Activated B cell treated with CpG ODN at 0.5 μM for 24 hours (primary cell): ENCODE data around the gene SF3B1. TPM values are rescaled to one million over a fixed set of nuclear protein-coding genes. Genes with fewer than 3 reads are reported as not detected.
A peak's percentile ranks its signal among the peaks of the same experiment; 100 is the strongest.

ENCODE experiments used
- ATAC-seq: fragments of 200-7000 bp; cut with Tn5 transposase; one replicate; pipeline ENCODE4 v1.10.0; 2021; ENCODE audit warnings: low read depth, mild to moderate bottlenecking, moderate library complexity
- CTCF ChIA-PET: fragments of 350-600 bp; sonication (Branson Sonifier 250); formaldehyde crosslinking; loops from one replicate; lab custom pipeline; 2021; ENCODE audit warnings: antibody characterized with exemption; lab: Charles Lee
- POLR2A ChIA-PET: fragments of 350-600 bp; sonication (Branson Sonifier 250); formaldehyde crosslinking; loops from one replicate; lab custom pipeline; 2021; ENCODE audit warnings: antibody characterized with exemption; lab: Charles Lee
- DNase-seq: peaks from one replicate; pipeline ENCODE4 v3.0.0; 2022
- H3K27ac Mint-ChIP-seq: one replicate; pipeline ENCODE4 v1.8.0; 2020; ENCODE audit warnings: mixed read lengths
- H3K27me3 Mint-ChIP-seq: one replicate; pipeline ENCODE4 v1.8.0; 2021; ENCODE audit warnings: mixed read lengths
- H3K36me3 Mint-ChIP-seq: one replicate; pipeline ENCODE4 v1.8.0; 2021; ENCODE audit warnings: low read depth, mixed read lengths
- H3K4me1 Mint-ChIP-seq: one replicate; pipeline ENCODE4 v1.8.0; 2021; ENCODE audit warnings: mixed read lengths
- H3K4me3 Mint-ChIP-seq: one replicate; pipeline ENCODE4 v1.8.0; 2020; ENCODE audit warnings: mild to moderate bottlenecking, mixed read lengths
- H3K9me3 Mint-ChIP-seq: one replicate; pipeline ENCODE4 v1.8.0; 2020; ENCODE audit warnings: mixed read lengths
- intact Hi-C: fragments of 100-400 bp; cut with micrococcal nuclease; formaldehyde crosslinking; loops from one replicate; pipeline ENCODE4 v1.15.1; 2024
- total RNA-seq: library from RNA; stranded (reverse); gene quantifications from 2 replicates; pipeline ENCODE4 v1.2.3, GENCODE V29; 2022
- TF ChIP-seq, protein P1 (sequence below): fragments of 200-600 bp; IDR thresholded peaks from one replicate; pipeline ENCODE4 v1.8.0; 2022; ENCODE audit warnings: antibody characterized with exemption, mild to moderate bottlenecking

The SF3B1 gene
- total RNA-seq, 1 donor from 2014 or later = 380 TPM

DNA sequence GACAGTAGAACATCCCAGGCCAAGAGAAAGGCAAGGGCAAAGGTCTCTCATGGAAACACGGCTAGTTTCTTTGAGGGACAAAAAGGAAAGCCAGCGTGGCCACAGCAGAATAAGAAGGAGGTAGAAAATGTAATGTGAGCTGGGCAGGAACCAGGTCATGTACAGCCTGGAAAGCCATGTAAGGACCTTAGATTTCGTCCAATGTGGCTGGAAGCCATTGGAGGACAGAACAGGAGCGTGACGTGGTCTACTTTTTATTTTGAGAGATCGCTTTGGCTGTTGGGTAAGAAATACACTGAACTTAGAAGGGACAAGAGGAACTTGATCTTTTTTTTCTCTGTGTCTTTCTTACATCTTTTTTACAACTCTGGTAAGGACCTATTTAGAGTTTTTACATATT is 66.4 kb downstream of the SF3B1 start:
- POLR2A ChIA-PET = no interaction called here
- CTCF ChIA-PET = interaction anchor here (0.9 kb wide), 1 partner anchor 357 kb away, joined by 3 read pairs; no protein-coding TSS in a partner anchor
- H3K4me3 Mint-ChIP-seq = no peak overlapping the region
- H3K27me3 Mint-ChIP-seq = no peaks in the 10 kb centered on the region
- H3K9me3 Mint-ChIP-seq = no peaks in the 10 kb centered on the region
- no peaks in the 10 kb centered on the region for H3K36me3 Mint-ChIP-seq
- TF ChIP-seq, protein P1, sequence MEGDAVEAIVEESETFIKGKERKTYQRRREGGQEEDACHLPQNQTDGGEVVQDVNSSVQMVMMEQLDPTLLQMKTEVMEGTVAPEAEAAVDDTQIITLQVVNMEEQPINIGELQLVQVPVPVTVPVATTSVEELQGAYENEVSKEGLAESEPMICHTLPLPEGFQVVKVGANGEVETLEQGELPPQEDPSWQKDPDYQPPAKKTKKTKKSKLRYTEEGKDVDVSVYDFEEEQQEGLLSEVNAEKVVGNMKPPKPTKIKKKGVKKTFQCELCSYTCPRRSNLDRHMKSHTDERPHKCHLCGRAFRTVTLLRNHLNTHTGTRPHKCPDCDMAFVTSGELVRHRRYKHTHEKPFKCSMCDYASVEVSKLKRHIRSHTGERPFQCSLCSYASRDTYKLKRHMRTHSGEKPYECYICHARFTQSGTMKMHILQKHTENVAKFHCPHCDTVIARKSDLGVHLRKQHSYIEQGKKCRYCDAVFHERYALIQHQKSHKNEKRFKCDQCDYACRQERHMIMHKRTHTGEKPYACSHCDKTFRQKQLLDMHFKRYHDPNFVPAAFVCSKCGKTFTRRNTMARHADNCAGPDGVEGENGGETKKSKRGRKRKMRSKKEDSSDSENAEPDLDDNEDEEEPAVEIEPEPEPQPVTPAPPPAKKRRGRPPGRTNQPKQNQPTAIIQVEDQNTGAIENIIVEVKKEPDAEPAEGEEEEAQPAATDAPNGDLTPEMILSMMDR = no peak
- ATAC-seq (no peak), DNase-seq (no peak)
- intact Hi-C loops = no loop called here
- H3K27ac Mint-ChIP-seq = no peak overlapping the region
- peaks cover 4% of the 10 kb centered on the region for H3K4me1 Mint-ChIP-seq

DNA sequence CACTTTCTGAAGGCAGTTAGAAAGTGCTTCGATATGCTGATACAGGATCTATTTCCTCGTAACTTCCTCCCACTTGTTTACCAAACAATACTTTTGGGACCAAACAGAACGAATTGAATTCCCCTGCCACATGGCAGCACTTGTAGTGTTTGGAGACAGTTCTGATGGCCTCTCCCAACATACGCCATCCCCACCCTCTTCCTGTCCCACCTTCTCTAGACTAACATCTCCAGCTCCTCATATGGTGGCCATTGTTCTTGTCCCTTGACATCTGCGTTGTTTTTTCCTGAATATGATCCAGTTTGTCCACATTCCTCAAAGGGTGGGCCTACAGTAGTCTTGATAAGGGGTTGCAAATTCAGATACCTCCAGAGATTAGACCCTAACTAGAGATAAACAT is 70.8 kb downstream of the SF3B1 start:
- Mint-ChIP-seq H3K27ac (no peak overlapping the region), H3K4me1 (no peaks in the 10 kb centered on the region), H3K27me3 (no peaks in the 10 kb centered on the region), H3K4me3 (no peak overlapping the region), H3K36me3 (no peaks in the 10 kb centered on the region), H3K9me3 (no peaks in the 10 kb centered on the region)
- ATAC-seq = no peak
- no peak for DNase-seq
- CTCF ChIA-PET = no interaction called here
- TF ChIP-seq, protein P1 = no peak
- POLR2A ChIA-PET = interaction anchor here (0.6 kb wide), 1 partner anchor 349 kb away, joined by 8 read pairs; no protein-coding TSS in a partner anchor
- intact Hi-C loops = loop anchor here (5.0 kb wide), 1 partner anchor 52 kb away; the partner anchor contains the start of gene ANKRD44

DNA sequence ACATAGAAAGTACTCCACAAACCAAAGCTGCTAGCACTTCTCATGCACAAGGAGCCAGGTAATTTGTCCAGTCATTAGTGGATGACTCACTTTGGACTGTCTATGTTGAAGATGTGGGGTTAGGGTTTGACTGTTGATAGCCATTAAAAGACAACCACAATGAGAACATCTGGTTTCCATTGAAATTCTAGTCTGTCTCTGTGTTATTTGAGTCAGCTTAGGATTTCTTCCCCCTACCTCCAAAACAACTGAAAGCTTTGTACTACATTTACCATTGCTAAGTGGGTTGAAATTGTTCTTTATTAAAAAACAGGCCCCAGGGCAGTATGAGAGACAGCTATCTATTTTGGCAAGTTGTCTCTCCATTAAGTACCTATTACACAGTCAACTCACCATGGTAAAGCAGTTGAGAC is 74.1 kb downstream of the SF3B1 start:
- no peaks in the 10 kb centered on the region for H3K27me3 Mint-ChIP-seq
- ChIA-PET CTCF (interaction anchor here (1.6 kb wide), 1 partner anchor 171 kb away, joined by 5 read pairs; no protein-coding TSS in a partner anchor), POLR2A (no interaction called here)
- ATAC-seq (no peak), DNase-seq (no peak)
- TF ChIP-seq, protein P1 = no peak
- H3K4me3 Mint-ChIP-seq = no peak overlapping the region
- no peak overlapping the region for H3K27ac Mint-ChIP-seq
- no peaks in the 10 kb centered on the region for H3K9me3 Mint-ChIP-seq
- H3K4me1 Mint-ChIP-seq = no peaks in the 10 kb centered on the region
- H3K36me3 Mint-ChIP-seq = no peaks in the 10 kb centered on the region
- intact Hi-C loops = loop anchor here (5.0 kb wide), 1 partner anchor 48 kb away; the partner anchor contains the start of gene ANKRD44

DNA sequence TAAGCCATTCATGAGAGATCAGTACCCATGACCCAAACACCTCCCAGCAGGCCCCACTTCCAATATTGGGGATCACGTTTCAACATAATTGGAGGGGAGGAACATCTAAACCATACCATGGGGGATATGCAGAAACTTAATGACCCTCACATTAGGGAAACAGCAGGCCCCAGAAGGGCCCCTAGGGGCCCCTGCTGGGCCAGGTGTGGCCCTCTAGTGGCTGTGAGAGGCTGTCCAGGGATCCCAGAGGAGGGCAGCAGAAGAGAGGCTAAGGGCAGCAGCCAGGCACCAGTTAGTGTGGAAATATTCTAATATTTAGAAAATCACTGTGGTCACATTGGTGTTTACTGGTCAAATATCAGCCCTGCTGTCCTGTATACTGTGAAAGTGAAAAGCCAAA is 75.0 kb downstream of the SF3B1 start:
- ATAC-seq = peak; percentile 31
- Mint-ChIP-seq H3K27ac (no peak overlapping the region), H3K4me1 (no peaks in the 10 kb centered on the region), H3K9me3 (no peaks in the 10 kb centered on the region), H3K36me3 (no peaks in the 10 kb centered on the region), H3K27me3 (no peaks in the 10 kb centered on the region), H3K4me3 (no peak overlapping the region)
- TF ChIP-seq, protein P1 = no peak
- POLR2A ChIA-PET = no interaction called here
- CTCF ChIA-PET = interaction anchor here (1.6 kb wide), 1 partner anchor 170 kb away, joined by 5 read pairs; no protein-coding TSS in a partner anchor
- intact Hi-C loops = loop anchor here (5.0 kb wide), 1 partner anchor 48 kb away; the partner anchor contains the start of gene ANKRD44
- DNase-seq = no peak

DNA sequence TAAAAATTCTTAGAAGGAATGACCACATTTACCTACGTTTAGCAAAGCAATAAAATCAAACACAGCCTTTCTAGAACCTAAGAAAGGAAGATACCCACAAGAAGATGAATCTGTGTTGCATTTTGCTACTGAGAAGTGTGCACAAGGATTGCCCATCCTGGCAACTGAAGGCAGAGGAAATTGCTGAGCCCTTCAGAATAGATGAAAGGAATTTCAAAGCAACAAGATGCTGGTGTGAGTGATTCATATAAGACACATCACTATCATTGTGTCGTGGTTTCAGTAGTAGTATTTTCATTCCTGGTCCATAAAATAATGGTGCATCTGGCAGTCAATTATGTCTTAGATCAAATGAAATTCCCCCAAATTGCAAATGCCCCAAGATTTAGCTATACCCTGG is 75.9 kb downstream of the SF3B1 start:
- H3K4me3 Mint-ChIP-seq = no peak overlapping the region
- intact Hi-C loops = no loop called here
- H3K27me3 Mint-ChIP-seq = no peaks in the 10 kb centered on the region
- no peaks in the 10 kb centered on the region for H3K9me3 Mint-ChIP-seq
- H3K36me3 Mint-ChIP-seq = no peaks in the 10 kb centered on the region
- H3K27ac Mint-ChIP-seq = no peak overlapping the region
- POLR2A ChIA-PET = no interaction called here
- TF ChIP-seq, protein P1 = no peak
- CTCF ChIA-PET = interaction anchor here (0.6 to 1.1 kb wide), 3 partner anchors 98 to 244 kb away, joined by 3 to 4 read pairs (median 3); no protein-coding TSS in a partner anchor
- ATAC-seq = no peak
- no peak for DNase-seq
- H3K4me1 Mint-ChIP-seq = no peaks in the 10 kb centered on the region
